H1 (cell line): ENCODE data around the gene CACNG5. TPM values are rescaled to one million over a fixed set of nuclear protein-coding genes. Genes with fewer than 3 reads are reported as not detected.

Experiments used
- CTCF ChIA-PET: fragments of 300-600 bp; sonication (Branson Sonifier 250); formaldehyde crosslinking; loops from one replicate; lab custom pipeline; 2021; ENCODE audit not compliant: partially characterized antibody; lab: Charles Lee
- POLR2A ChIA-PET: fragments of 300-600 bp; sonication (Branson Sonifier 250); formaldehyde crosslinking; loops from one replicate; lab custom pipeline; 2021; ENCODE audit warnings: inconsistent platforms; ENCODE audit not compliant: partially characterized antibody; lab: Charles Lee
- DNase-seq, 2 experiments: peaks; one replicate each; pipeline versions ENCODE4 v3.0.0 to v3.0.0-alpha.2; 2010 to 2022; ENCODE audit warnings: low spot score in 2 of 2, low read depth in 1 of 2, mixed read lengths in 1 of 2
- FAIRE-seq: peaks from 2 replicates; lab custom pipeline; 2011; peaks lifted over from hg19 to GRCh38; lab: Jason Lieb, UNC
- H2AFZ ChIP-seq: 2 replicates; pipeline ENCODE4 v1.8.1; 2012; ENCODE audit warnings: low read length, inconsistent platforms
- H2AK5ac ChIP-seq: 2 replicates; pipeline ENCODE4 v1.6.1; 2013; ENCODE audit warnings: low read depth, low read length
- H2BK120ac ChIP-seq: replicated peaks from 2 replicates; pipeline ENCODE3; 2013; ENCODE audit warnings: low read depth, low read length, inconsistent platforms
- H2BK12ac ChIP-seq: 2 replicates; pipeline ENCODE4 v1.6.1; 2013; ENCODE audit warnings: low read depth, low read length
- H2BK15ac ChIP-seq: 2 replicates; pipeline ENCODE4 v1.6.1; 2013; ENCODE audit warnings: low read length
- H2BK20ac ChIP-seq: 2 replicates; pipeline ENCODE4 v1.6.1; 2013; ENCODE audit warnings: low read length
- H2BK5ac ChIP-seq: 2 replicates; pipeline ENCODE4 v1.6.1; 2013; ENCODE audit warnings: low read depth, low read length
- H3K14ac ChIP-seq: 2 replicates; pipeline ENCODE4 v1.6.1; 2013; ENCODE audit warnings: inconsistent platforms; ENCODE audit not compliant: insufficient read length
- H3K18ac ChIP-seq: 2 replicates; pipeline ENCODE4 v1.6.1; 2013; ENCODE audit warnings: low read length; ENCODE audit errors: extremely low read depth
- H3K23ac ChIP-seq: 2 replicates; pipeline ENCODE4 v1.6.1; 2013; ENCODE audit warnings: inconsistent platforms; ENCODE audit not compliant: insufficient read length
- H3K23me2 ChIP-seq: 2 replicates; pipeline ENCODE4 v1.6.1; 2013; ENCODE audit warnings: low read depth, low read length
- H3K27ac ChIP-seq: 2 replicates; pipeline ENCODE4 v1.6.1; 2011; ENCODE audit warnings: low read depth, low read length, inconsistent platforms
- H3K27me3 ChIP-seq, 4 experiments: replicated peaks in 1 of 4; 1 replicate in 1 of 4; 2 replicates in 3 of 4; pipeline versions ENCODE4 v1.6.1 to v1.8.1; 2011 to 2013; ENCODE audit warnings: low read length in 3 of 4, mild to moderate bottlenecking in 3 of 4, inconsistent platforms in 2 of 4, mixed read lengths in 2 of 4, moderate library complexity in 1 of 4; ENCODE audit not compliant: control insufficient read depth in 3 of 4, insufficient read depth in 3 of 4; ENCODE audit errors: extremely low read depth in 1 of 4
- H3K36me3 ChIP-seq, 4 experiments: 2 replicates each; pipeline versions ENCODE4 v1.6.1 to v1.8.1; 2011 to 2013; ENCODE audit warnings: mild to moderate bottlenecking in 4 of 4, low read length in 3 of 4, moderate library complexity in 2 of 4, control low read depth in 1 of 4, inconsistent platforms in 1 of 4; ENCODE audit not compliant: insufficient read depth in 4 of 4, control insufficient read depth in 2 of 4
- H3K4ac ChIP-seq: replicated peaks from 2 replicates; pipeline ENCODE3; 2013; ENCODE audit warnings: low read length, low read depth, mixed read lengths, inconsistent platforms; ENCODE audit not compliant: insufficient read length
- H3K4me1 ChIP-seq, 4 experiments: replicated peaks in 1 of 4; 1 replicate in 1 of 4; 2 replicates in 3 of 4; pipeline versions ENCODE4 v1.6.1 to v1.8.1; 2011 to 2013; ENCODE audit warnings: low read length in 3 of 4, inconsistent platforms in 2 of 4, mixed read lengths in 1 of 4; ENCODE audit not compliant: insufficient read depth in 4 of 4, control insufficient read depth in 3 of 4
- H3K4me2 ChIP-seq, 2 experiments: 2 replicates each; pipeline versions ENCODE4 v1.6.1 to v1.8.1; 2011 to 2013; ENCODE audit warnings: low read depth in 2 of 2, low read length in 2 of 2, control low read depth in 1 of 2, inconsistent platforms in 1 of 2, mild to moderate bottlenecking in 1 of 2; ENCODE audit not compliant: insufficient read depth in 1 of 2
- H3K4me3 ChIP-seq, 4 experiments: fragments of 200-600, 300-600 bp in 1 of 4; sonication (generic), shearing (Covaris generic), sonication (Bioruptor Twin) in 1 of 4; 2 replicates each; pipeline versions ENCODE4 v1.5.1 to v1.8.1; 2011 to 2016; ENCODE audit warnings: low read length in 4 of 4, low read depth in 3 of 4, control low read depth in 2 of 4, inconsistent platforms in 2 of 4, mild to moderate bottlenecking in 2 of 4, mixed read lengths in 1 of 4, moderate library complexity in 1 of 4; ENCODE audit not compliant: insufficient read depth in 2 of 4; ENCODE audit errors: extremely low read depth in 1 of 4
- H3K56ac ChIP-seq: replicated peaks from 2 replicates; pipeline ENCODE3; 2013; ENCODE audit warnings: low read depth, mild to moderate bottlenecking, mixed read lengths, low read length, inconsistent platforms; ENCODE audit not compliant: insufficient read length
- H3K79me1 ChIP-seq: 2 replicates; pipeline ENCODE4 v1.6.1; 2013; ENCODE audit warnings: low read depth, low read length, control low read depth
- H3K79me2 ChIP-seq, 2 experiments: 2 replicates each; pipeline versions ENCODE4 v1.6.1 to v1.8.1; 2012 to 2013; ENCODE audit warnings: low read length in 2 of 2, mild to moderate bottlenecking in 2 of 2, inconsistent platforms in 1 of 2; ENCODE audit not compliant: insufficient read depth in 2 of 2, control insufficient read depth in 1 of 2
- H3K9ac ChIP-seq, 4 experiments: replicated peaks in 1 of 4; 1 replicate in 1 of 4; 2 replicates in 3 of 4; pipeline versions ENCODE4 v1.6.1 to v1.8.1; 2011 to 2013; ENCODE audit warnings: low read depth in 3 of 4, low read length in 3 of 4, control low read depth in 2 of 4, mild to moderate bottlenecking in 2 of 4, moderate library complexity in 2 of 4, inconsistent platforms in 1 of 4; ENCODE audit errors: extremely low read depth in 1 of 4
- H3K9me3 ChIP-seq, 2 experiments: 2 replicates each; pipeline versions ENCODE4 v1.6.1 to v1.8.1; 2012 to 2013; ENCODE audit warnings: mild to moderate bottlenecking in 2 of 2, moderate library complexity in 2 of 2, control low read depth in 1 of 2, inconsistent platforms in 1 of 2, low read depth in 1 of 2, low read length in 1 of 2, mixed read lengths in 1 of 2; ENCODE audit not compliant: insufficient read depth in 2 of 2
- H4K20me1 ChIP-seq, 2 experiments: replicated peaks in 1 of 2; 2 replicates each; pipeline versions ENCODE3 to v1.8.1; 2011 to 2013; ENCODE audit warnings: inconsistent platforms in 2 of 2, low read length in 2 of 2, mild to moderate bottlenecking in 1 of 2; ENCODE audit not compliant: insufficient read depth in 2 of 2, control insufficient read depth in 1 of 2
- H4K5ac ChIP-seq: 2 replicates; pipeline ENCODE4 v1.6.1; 2013; ENCODE audit warnings: low read length, low read depth, mixed read lengths, inconsistent platforms; ENCODE audit not compliant: insufficient read length
- H4K8ac ChIP-seq: 2 replicates; pipeline ENCODE4 v1.8.0; 2013; ENCODE audit warnings: mild to moderate bottlenecking, moderate library complexity, low read length, inconsistent platforms; ENCODE audit not compliant: insufficient read depth; ENCODE audit errors: extremely low read depth
- H4K91ac ChIP-seq: replicated peaks from 2 replicates; pipeline ENCODE3; 2013; ENCODE audit warnings: low read length, mixed read lengths, inconsistent platforms; ENCODE audit not compliant: insufficient read length
- ASH2L ChIP-seq: fragments of 200-600, 300-600 bp; sonication (generic); IDR thresholded peaks from one replicate; pipeline ENCODE4 v1.7.1; 2017; ENCODE audit warnings: low read length
- FOSL1 ChIP-seq: IDR thresholded peaks from 2 replicates; pipeline ENCODE4 v1.6.1; 2011; ENCODE audit warnings: mild to moderate bottlenecking, low read depth, low read length, moderate library complexity; ENCODE audit not compliant: insufficient read depth
- HDAC6 ChIP-seq: IDR thresholded peaks from one replicate; pipeline ENCODE4 v1.7.1; 2012; ENCODE audit warnings: low read depth, mild to moderate bottlenecking, inconsistent platforms, low read length, moderate library complexity
- JUND ChIP-seq: IDR thresholded peaks from 2 replicates; pipeline ENCODE4 v1.6.1; 2011; ENCODE audit warnings: mild to moderate bottlenecking, improper control_type of control experiment, low read length
- NANOG ChIP-seq: IDR thresholded peaks from 2 replicates; pipeline ENCODE4 v1.6.1; 2011; ENCODE audit warnings: low read length, low read depth, mild to moderate bottlenecking, inconsistent platforms; ENCODE audit not compliant: insufficient read depth, poor library complexity, severe bottlenecking
- SAP30 ChIP-seq: fragments of 300-600 bp; sonication (generic); IDR thresholded peaks from 2 replicates; pipeline ENCODE4 v1.7.1; 2012; ENCODE audit warnings: low read length, moderate library complexity, mild to moderate bottlenecking, inconsistent platforms; ENCODE audit not compliant: insufficient read depth, insufficient replicate concordance
- SIN3A ChIP-seq, 2 experiments: IDR thresholded peaks in 1 of 2; conservative IDR thresholded peaks in 1 of 2; 2 replicates each; pipeline ENCODE4 v1.6.1; 2011 to 2012; ENCODE audit warnings: low read length in 2 of 2, improper control_type of control experiment in 1 of 2, low read depth in 1 of 2, mild to moderate bottlenecking in 1 of 2
- WGBS, 2 experiments: shearing (Covaris generic) in 1 of 2; methylation state at CpG; one replicate each; pipeline versions ENCODE4 v1.1.6 to v1.1.7; 2013 to 2015; ENCODE audit warnings: low lambda C conversion rate in 2 of 2, mixed read lengths in 2 of 2, inconsistent platforms in 1 of 2, low coverage in 1 of 2, missing lambda C conversion rate in 1 of 2; ENCODE audit not compliant: insufficient replicate concordance in 2 of 2, insufficient coverage in 1 of 2, insufficient read length in 1 of 2; ENCODE audit errors: extremely low coverage in 1 of 2, missing lambda C conversion rate in 1 of 2; 5-methylcytosine and 5-hydroxymethylcytosine counted together
- polyA plus RNA-seq, 7 experiments: library from polyadenylated mRNA; depleted of rRNA in 3 of 7; stranded (reverse) in 5 of 7; unstranded in 2 of 7; fragments of >200 nt in 5 of 7; fragments of 200-250 nt in 2 of 7; gene quantifications; 1 replicate in 5 of 7; 2 replicates in 1 of 7; 4 replicates in 1 of 7; pipeline versions ENCODE4 v1.2.1 to v1.2.3, GENCODE V29; 2011 to 2013; ENCODE audit warnings: missing spikeins in 2 of 7, mixed read lengths in 2 of 7
- total RNA-seq: library from RNA; stranded (reverse); fragmentation: NEBNext Ultra II Directional; extraction: Animal tissue kit (Norgen Biotek cat#: 25700); gene quantifications from 2 replicates; pipeline ENCODE4 v1.2.1, GENCODE V29; 2021
- TF ChIP-seq, protein P1 (sequence below): IDR thresholded peaks from 2 replicates; pipeline ENCODE4 v1.6.1; 2012; ENCODE audit warnings: low read length, inconsistent platforms

Gene CACNG5
- total and polyA plus RNA-seq, 2 of the 8 experiments (the other 6 are each of a cell fraction or from before 2014, with no cell fraction given): 2.2 to 3.1 TPM

GRCh38 chr17:66813296-66813695 lies 21.6 kb upstream of the CACNG5 start:
- Histone ChIP-seq H3K14ac (no peak overlapping the region), H3K4me1 (no peaks in the 10 kb centered on the region), H2AK5ac (no peak overlapping the region), H4K91ac (no peak overlapping the region), H2BK5ac (no peak overlapping the region), H2BK12ac (no peak overlapping the region), H3K4me3 (no peak overlapping the region), H3K9ac (no peak overlapping the region), H3K27ac (no peak overlapping the region), H3K79me1 (no peaks in the 10 kb centered on the region), H3K36me3 (no peaks in the 10 kb centered on the region), H2BK120ac (no peak overlapping the region), H3K27me3 (no peaks in the 10 kb centered on the region), H3K4ac (no peak overlapping the region), H2BK20ac (no peak overlapping the region), H4K20me1 (no peaks in the 10 kb centered on the region), H3K9me3 (peaks cover 6 to 8% of the 10 kb centered on the region in 2 experiments; a peak in 3 of 4 replicates), H3K23me2 (no peaks in the 10 kb centered on the region), H3K23ac (no peak overlapping the region), H3K4me2 (no peak overlapping the region), H4K8ac (no peak overlapping the region), H3K79me2 (no peaks in the 10 kb centered on the region), H2AFZ (no peak overlapping the region), H3K56ac (no peak overlapping the region), H4K5ac (no peak overlapping the region), H3K18ac (no peak overlapping the region), H2BK15ac (no peak overlapping the region)
- DNase-seq: no peak
- POLR2A ChIA-PET: interaction anchor here (1.2 to 1.7 kb wide), 3 partner anchors 10 to 23 kb away, joined by 3 to 4 read pairs (median 3); no protein-coding TSS in a partner anchor
- FAIRE-seq: no peak
- TF ChIP-seq JUND: no peak
- no peak for TF ChIP-seq FOSL1
- no peak for TF ChIP-seq ASH2L
- TF ChIP-seq NANOG: no peak
- no peak for TF ChIP-seq SAP30
- TF ChIP-seq, protein P1, sequence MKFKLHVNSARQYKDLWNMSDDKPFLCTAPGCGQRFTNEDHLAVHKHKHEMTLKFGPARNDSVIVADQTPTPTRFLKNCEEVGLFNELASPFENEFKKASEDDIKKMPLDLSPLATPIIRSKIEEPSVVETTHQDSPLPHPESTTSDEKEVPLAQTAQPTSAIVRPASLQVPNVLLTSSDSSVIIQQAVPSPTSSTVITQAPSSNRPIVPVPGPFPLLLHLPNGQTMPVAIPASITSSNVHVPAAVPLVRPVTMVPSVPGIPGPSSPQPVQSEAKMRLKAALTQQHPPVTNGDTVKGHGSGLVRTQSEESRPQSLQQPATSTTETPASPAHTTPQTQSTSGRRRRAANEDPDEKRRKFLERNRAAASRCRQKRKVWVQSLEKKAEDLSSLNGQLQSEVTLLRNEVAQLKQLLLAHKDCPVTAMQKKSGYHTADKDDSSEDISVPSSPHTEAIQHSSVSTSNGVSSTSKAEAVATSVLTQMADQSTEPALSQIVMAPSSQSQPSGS: no peak
- TF ChIP-seq HDAC6: no peak
- no peak for TF ChIP-seq SIN3A (conservative IDR thresholded peaks at IDR 0.05 in 1 of 2, IDR thresholded peaks at IDR 0.05 in 1 of 2; ENCODE audit: low read depth in 1 of 2, low read length in 2 of 2)
- WGBS, 2 experiments: 80% methylated on average over 2 of the region's 2 CpGs; no CpG with 5 or more reads in 1 of the 2 experiments
- CTCF ChIA-PET: interaction anchor here (0.6 to 1.8 kb wide), 7 partner anchors 18 to 82 kb away, joined by 3 to 6 read pairs (median 3); no protein-coding TSS in a partner anchor
